GM10266 (cell line): ENCODE measurements around the gene ZIM2.

ENCODE experiments used
- DNase-seq: peaks from one replicate; pipeline ENCODE4 v3.0.0; 2012; ENCODE audit errors: extremely low spot score
- TF ChIP-seq, protein P1 (sequence below): IDR thresholded peaks from 2 replicates; pipeline ENCODE4 v1.5.1; 2012; ENCODE audit warnings: mild to moderate bottlenecking, low read depth; ENCODE audit not compliant: control insufficient read depth, insufficient read depth; ENCODE audit errors: missing control alignments

Gene ZIM2

DNA sequence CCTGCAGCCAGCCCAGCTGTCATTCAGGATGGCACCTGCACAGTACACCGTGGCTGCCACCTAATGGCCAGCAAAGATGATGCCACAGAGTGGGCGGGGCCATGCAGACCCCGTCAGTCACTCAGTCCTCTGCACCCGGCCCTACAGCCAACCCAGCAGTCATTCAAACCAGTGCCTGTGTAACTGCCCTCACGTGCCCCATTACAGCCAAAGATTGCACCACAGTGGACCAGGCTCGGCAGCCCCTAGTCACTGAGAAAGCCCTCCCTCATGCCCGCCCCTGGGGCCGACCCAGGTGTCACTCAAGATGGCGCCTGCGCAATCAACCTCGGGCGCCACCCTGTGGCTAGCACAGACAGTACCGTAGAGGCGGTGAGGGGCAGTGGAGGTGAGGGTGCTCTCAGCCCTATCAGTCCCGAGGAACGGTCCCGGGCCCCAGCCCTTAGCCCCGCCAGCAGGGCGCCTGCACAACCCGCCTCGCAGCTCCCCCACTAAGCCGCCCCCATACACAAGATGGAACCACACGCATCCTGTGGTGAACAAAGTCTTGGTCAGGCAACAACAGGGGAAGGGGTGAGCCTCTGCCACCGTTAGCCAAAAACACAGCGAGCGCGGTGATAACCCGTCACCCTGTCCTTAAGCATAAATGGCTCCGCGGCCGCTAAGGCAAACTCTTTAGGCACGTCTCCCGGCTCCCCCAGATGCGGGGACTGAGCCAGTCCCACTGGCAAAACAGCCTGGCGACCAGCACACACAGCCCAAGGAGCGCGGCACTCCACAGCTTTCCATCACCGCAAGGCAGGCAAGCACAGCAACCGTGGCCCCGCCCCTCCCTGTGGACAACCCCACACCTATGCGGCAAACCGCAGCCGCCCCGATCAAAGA is 2.3 kb downstream of the ZIM2 start:
- no peak for DNase-seq

DNA sequence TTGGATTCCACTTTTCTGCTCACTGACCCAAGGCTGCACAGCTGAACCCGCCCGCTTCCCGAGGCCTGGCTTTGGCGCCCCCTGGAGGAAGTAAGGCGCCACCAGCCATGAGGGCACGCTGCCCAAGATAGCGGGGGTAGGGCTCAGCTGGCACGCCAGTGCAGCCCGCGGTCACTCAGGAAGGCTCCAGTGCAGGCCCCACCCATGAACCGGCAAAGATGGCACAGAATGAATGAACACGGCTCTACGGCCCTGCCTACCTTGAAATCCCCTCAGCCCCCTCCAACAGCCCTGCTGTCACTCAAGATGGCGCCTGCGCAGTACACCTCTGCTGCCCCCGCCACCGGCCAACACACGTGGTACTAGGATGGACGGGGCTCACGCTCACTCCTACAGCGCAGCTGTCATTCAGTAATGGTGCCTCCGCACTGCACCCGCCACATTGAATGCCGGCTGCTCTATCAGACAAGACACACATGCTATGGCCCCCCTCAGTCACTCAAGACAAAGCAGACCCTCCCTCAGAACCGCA is 3.0 kb downstream of the ZIM2 start:
- TF ChIP-seq, protein P1, sequence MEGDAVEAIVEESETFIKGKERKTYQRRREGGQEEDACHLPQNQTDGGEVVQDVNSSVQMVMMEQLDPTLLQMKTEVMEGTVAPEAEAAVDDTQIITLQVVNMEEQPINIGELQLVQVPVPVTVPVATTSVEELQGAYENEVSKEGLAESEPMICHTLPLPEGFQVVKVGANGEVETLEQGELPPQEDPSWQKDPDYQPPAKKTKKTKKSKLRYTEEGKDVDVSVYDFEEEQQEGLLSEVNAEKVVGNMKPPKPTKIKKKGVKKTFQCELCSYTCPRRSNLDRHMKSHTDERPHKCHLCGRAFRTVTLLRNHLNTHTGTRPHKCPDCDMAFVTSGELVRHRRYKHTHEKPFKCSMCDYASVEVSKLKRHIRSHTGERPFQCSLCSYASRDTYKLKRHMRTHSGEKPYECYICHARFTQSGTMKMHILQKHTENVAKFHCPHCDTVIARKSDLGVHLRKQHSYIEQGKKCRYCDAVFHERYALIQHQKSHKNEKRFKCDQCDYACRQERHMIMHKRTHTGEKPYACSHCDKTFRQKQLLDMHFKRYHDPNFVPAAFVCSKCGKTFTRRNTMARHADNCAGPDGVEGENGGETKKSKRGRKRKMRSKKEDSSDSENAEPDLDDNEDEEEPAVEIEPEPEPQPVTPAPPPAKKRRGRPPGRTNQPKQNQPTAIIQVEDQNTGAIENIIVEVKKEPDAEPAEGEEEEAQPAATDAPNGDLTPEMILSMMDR: no peak
- no peak for DNase-seq

More for the DNA sequence above, 2.3 kb downstream of the ZIM2 start:
- TF ChIP-seq, protein P1: no peak

DNA sequence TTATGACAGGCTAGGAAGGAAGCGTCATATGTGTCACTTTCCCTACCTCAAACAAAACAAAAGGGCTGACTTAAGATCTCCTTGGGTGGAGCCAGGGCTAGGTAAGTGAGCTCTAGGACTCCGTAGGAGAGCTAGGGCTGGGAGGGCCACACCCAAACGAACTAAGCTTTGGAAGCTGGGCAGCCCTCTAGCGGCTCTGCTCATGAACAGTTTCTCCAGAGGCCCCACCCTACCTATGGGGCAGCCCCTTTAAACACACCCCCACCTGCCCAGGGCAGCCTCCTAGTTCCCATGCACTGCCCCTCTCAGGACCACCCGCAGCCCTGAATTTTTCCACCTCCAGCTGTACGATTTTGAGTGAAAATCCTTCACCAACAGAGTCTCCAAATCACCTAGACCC is 3.5 kb downstream of the ZIM2 start:
- TF ChIP-seq, protein P1: no peak

GRCh38 chr19:56836059-56836458 is 4.5 kb downstream of the ZIM2 start:
- TF ChIP-seq, protein P1: no peak
- no peak for DNase-seq

More for the DNA sequence above, 3.5 kb downstream of the ZIM2 start:
- DNase-seq: no peak

- TF ChIP-seq, protein P1: no peak
Observed at GRCh38 chr19:56835401-56835800, 5.1 kb downstream of the ZIM2 start.

DNA sequence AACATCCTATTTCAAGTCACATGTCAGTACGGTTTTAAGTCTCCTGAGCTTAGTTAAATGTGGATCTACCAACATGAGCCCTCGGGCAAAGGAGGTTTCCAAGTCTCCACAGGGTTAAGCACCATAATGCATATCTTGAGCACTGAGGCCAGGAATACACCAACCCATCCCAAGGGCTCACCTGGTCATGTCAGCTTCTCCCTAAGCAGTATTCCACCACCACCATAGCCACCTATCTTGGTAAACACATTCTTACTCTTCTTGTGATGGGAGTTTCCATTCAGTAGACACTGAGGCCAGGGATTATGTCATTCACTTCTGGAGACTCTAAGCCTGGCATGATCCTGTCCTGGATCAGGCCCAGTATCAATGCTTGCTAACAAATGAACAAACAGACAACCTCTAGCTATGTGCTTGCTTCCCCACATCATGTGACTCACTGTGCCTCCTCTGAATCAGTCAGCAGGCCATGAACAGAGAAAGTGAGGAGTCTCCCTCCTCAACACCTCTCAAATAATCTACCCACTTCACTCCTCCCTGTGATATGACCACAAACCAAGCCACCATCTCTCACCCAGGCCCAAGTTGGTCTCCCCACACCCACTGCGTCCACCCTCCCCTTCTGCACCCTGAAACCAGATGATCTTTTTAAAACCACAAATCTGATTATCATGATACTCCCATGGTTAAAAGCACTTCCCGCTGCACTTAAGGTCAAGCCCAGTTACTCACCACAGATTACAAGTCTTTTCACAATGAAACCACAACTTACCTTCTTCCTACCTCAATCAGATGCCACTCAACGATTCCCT is 5.8 kb downstream of the ZIM2 start:
- TF ChIP-seq, protein P1: no peak

More at GRCh38 chr19:56835401-56835800, 5.1 kb downstream of the ZIM2 start:
- DNase-seq: no peak

More for the DNA sequence above, 5.8 kb downstream of the ZIM2 start:
- no peak for DNase-seq
